Liver (tissue), 3 donors: ENCODE results near the gene VPS72.

Source experiments
- ATF3 ChIP-seq: IDR thresholded peaks from 2 replicates; pipeline ENCODE4 v1.6.1; 2016; ENCODE audit warnings: antibody characterized with exemption
- EGR1 ChIP-seq, 2 donors: IDR thresholded peaks; 2 replicates each; pipeline ENCODE4 v1.6.1; 2016 to 2018; ENCODE audit warnings: antibody characterized with exemption in 2 of 2, low read depth in 2 of 2
- FOXA2 ChIP-seq: IDR thresholded peaks from 2 replicates; pipeline ENCODE4 v1.6.1; 2016; ENCODE audit warnings: antibody characterized with exemption
- RAD21 ChIP-seq, 2 donors: IDR thresholded peaks; 2 replicates each; pipeline ENCODE4 v1.6.1; 2016; ENCODE audit warnings: antibody characterized with exemption in 2 of 2, mild to moderate bottlenecking in 2 of 2
- REST ChIP-seq: IDR thresholded peaks from 2 replicates; pipeline ENCODE4 v1.6.1; 2016; ENCODE audit warnings: antibody characterized with exemption, mild to moderate bottlenecking
- TF ChIP-seq, protein P1 (sequence below): fragments of 150-350 bp; IDR thresholded peaks from 2 replicates; pipeline ENCODE4 v1.5.1; 2017; ENCODE audit warnings: improper control_type of control experiment, low read depth, low read length; ENCODE audit not compliant: missing input control
- TF ChIP-seq, protein P2 (sequence below): IDR thresholded peaks from 2 replicates; pipeline ENCODE4 v1.6.1; 2016; ENCODE audit warnings: antibody characterized with exemption
- donor health status: healthy.
- donor health status: healthy.

- no peak for TF ChIP-seq REST
- TF ChIP-seq, protein P1, sequence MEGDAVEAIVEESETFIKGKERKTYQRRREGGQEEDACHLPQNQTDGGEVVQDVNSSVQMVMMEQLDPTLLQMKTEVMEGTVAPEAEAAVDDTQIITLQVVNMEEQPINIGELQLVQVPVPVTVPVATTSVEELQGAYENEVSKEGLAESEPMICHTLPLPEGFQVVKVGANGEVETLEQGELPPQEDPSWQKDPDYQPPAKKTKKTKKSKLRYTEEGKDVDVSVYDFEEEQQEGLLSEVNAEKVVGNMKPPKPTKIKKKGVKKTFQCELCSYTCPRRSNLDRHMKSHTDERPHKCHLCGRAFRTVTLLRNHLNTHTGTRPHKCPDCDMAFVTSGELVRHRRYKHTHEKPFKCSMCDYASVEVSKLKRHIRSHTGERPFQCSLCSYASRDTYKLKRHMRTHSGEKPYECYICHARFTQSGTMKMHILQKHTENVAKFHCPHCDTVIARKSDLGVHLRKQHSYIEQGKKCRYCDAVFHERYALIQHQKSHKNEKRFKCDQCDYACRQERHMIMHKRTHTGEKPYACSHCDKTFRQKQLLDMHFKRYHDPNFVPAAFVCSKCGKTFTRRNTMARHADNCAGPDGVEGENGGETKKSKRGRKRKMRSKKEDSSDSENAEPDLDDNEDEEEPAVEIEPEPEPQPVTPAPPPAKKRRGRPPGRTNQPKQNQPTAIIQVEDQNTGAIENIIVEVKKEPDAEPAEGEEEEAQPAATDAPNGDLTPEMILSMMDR, result no peak
- TF ChIP-seq EGR1 (IDR thresholded peaks at IDR 0.05; ENCODE audit: low read depth in 2 of 2), result no peak
- TF ChIP-seq FOXA2, result no peak
- TF ChIP-seq, protein P2, sequence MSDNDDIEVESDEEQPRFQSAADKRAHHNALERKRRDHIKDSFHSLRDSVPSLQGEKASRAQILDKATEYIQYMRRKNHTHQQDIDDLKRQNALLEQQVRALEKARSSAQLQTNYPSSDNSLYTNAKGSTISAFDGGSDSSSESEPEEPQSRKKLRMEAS, result no peak
- TF ChIP-seq ATF3, result no peak
- no peak for TF ChIP-seq RAD21 (IDR thresholded peaks at IDR 0.05)
These were observed 55.6 kb downstream of the VPS72 start for GRCh38 chr1:151134396-151134795.
